Amygdala (tissue), 56 donors: ENCODE data around the gene PARP11.

Source experiments
- DNase-seq, 56 donors: peaks; one replicate each; lab custom pipeline; 2025; lab: John Stamatoyannopoulos, UW

PARP11 gene

DNA sequence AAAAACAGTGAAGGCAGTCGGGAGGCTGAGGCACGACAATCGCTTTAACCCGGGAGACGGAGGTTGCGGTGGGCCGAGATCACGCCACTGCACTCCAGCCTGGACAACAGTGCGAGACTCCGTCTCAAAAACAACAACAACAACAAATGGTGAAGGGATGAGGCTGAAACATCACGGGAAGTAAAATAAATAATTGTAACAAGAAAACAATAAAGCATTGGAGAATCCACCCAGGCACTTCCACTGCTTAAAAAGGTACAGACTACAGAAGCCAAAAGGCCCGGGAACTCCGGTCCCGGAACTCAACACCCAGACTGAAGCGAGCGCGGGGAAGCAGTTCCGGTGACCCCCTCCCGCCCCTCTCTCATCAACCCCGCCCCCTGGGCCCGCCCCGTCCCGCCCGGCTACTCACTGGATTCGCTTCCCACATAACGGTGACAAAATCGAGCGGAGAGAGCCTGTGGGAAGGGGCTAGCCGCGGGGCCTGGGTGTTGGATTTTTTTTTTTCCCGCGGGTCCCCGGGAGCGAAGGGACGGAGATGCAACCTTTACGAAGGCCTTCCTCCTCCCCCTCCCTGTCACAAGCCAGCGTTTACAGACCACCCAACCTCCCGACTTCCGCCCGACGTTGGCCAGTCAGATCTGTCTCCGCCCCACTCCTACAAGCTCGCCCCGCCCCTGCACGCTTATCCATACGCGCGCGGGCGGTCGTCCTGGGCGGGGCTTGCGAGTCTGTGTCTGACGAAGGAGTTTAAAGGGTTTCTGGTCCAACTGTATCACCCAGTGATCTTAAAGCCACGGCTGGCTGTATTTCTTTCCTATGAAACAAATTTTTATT lies at the start of gene PARP11:
Gene PARP11, minus strand, starts transcription at position 600 of the 837 bp plus-strand sequence. Its CDS starts 170 bp downstream, at position 430.
- DNase-seq: peak; percentile 63 to 99 (median 94)

DNA sequence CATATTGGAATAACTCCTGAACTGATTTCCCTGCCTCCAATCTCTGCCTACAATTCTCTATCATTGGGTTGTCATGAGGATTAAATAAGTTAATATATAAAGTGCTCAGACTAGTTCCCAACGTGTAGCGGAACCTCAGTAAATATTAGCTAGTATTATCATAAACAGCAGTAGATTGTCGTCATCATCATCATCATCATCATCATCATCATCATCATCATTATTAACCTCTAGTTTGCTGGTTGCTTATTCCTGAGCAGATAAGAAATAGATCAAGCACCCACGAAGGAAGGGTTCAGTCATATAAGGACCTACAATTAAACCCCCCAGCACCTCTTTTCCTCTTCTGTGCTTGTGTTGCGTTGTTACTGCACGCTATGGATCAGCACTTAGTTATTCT lies 48.8 kb upstream of the PARP11 start:
- DNase-seq: no peak

- no peak for DNase-seq
These were observed 48.3 kb upstream of the PARP11 start for GRCh38 chr12:3921526-3921925.

DNA sequence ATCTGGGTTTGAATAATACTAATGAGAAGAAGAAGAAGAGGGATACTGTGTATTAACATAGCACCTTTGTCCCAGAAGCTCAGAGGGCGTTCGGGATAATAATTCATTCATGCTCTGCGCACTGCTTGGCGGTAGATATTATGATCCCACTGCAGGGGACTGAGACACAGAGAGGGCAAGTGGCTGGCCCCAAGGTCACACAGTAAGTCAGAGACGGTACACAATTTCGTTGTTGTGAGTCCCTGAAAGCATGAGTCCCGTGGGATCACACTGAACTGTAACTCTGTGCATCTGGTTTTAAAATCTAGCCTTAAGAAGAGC lies 47.9 kb upstream of the PARP11 start:
- DNase-seq: no peak

DNA sequence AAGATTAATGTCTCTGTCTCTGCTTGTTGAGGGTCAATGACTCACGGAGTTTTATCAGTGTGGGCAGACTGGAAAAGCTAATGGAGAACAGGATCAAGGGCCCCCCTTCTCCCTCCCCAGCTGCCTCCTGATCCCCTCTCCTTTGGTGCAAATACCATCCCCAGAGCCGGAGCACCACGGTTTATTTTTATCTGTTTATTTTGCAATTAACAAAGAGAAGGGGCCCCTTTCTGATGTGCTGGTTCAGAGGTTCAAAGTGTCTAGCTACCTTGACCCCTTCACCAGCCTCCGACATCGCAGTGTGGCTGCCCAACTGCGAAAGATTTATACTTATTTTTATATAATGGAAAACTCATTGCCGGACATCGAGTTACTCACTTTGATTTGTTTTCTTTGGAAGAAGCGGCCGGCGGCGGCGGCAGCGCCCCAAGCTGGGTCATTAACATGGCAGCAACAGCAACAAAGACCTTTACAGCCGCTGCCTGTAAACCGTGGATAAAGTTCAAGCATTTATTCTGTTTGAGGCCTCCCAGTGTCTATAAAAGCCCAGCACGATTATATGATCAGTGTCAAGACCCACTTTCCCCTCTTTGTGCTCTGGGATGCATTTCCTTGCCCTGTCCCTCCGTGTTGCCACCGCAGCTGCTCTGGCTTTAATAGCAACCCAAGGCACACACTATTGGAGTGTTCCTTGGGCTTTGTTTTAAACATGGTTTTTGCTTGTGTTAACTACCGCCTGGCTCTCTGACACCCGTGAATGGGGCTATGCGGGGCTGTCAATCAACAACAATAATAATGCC lies 47.4 kb upstream of the PARP11 start:
- no peak for DNase-seq

DNA sequence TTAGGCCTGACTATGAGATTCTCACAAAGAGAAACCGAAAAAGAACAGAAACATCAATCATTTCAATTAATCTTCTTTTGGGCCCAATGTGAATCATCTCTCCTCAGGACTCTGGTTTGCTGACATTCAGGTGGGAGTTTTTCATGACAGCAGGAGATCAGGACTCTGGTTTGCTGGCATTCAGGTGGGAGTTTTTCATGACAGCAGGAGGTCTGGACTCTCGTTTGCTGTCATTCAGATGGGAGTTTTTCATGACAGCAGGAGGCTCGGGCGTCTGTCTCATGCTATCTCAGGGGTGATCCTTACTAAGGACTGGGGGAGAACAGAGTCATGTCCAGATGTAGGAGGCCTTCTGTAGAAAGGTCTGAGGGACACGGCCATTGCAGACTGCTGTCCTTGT lies 40.1 kb upstream of the PARP11 start:
- DNase-seq: peak in 3 of 56 donors; percentile 10 to 24 (median 10)

GRCh38 chr12:3912863-3913262 lies 39.7 kb upstream of the PARP11 start:
- DNase-seq: no peak

DNA sequence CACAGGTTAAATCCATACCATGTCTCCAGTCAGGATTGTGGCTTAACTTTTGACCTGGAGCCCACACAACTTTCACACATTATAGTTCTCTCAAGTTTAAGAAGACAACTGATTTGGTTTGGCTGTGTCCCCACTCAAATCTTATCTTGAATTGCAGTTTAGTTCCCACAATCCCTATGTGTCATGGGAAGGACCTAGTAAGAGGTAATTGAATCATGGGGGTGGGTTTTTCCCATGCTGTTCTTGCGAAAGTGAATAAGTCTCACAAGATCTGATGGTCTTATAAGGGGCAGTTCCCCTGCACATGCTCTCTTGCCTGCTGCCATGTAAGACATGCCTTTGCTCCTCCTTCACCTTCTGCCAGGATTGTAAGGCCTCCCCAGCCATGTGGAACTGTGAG lies 38.2 kb upstream of the PARP11 start:
- no peak for DNase-seq

DNA sequence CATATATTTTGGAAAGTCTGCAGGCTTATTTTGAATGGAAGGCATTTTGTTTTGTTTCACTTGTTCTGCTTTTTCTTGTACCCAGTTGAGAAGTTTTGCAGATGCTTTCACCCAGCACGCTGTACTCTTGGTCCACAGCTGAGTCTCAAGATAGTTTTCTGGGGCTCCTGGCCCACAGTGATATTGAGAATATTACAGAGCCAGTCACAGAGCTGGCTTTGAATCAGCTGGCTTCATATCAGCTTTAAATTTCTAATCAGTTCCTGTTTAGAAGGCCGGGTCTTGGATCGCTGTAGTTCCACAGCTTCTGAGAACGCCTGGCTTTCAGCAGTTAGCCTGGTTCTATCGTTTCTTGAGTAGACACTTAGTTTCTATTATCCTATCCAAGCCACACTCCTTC lies 32.5 kb upstream of the PARP11 start:
- no peak for DNase-seq

DNA sequence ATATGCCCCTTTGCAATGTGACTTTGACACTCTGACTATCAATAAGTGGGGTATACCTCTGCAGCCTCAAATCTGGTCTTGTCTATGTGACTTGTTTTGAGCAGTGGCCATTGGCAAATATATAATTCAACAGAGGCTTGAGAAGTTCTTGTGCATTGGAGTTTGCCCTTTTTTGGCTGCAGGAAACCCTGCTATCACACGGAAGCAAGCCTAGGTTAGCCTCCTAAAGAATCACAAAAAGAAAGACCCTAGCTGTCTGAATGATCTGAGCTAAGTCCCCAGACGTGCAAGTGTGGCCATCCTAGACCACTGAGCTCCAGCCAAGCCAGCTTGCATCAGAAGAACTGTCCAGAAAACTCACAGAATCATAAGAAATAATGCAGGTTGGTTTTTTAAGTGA lies 31.8 kb upstream of the PARP11 start:
- DNase-seq: no peak

DNA sequence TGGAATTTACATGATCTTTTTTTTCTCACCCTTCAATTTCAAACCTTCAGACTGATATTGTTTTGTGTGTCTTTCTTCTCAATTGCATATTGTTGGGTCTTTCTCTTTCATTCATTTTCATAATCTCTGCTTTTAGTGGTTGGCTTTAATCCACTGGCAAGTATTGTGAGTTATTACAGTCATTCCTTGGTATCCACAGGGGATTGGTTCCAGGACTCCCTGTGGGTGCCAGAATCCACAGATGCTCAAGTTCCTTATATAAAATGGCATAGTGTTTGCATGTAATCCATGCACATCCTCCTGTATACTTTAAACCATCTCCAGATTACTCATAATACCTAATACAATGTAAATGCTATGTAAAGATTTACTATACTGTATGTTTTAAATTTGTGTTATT lies 29.7 kb upstream of the PARP11 start:
- DNase-seq: no peak

DNA sequence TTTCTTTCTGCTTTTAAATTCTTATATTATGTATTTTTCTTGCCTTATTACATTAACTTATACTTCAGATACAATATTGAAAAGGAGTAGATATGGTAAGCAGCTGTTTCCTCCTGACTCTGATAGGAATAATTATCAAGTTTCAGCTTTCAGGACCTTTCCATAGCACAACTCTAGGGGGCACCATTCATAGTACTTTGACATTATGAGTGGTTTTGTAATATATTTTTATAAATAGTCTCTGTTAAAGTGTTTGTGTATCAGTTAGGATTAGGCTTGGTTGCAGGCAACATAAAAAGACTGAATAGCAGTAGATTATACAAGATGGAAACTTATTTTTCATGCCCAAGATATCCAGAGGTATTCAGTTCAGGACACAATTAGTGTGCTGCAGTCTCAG lies 27.9 kb upstream of the PARP11 start:
- DNase-seq: no peak

DNA sequence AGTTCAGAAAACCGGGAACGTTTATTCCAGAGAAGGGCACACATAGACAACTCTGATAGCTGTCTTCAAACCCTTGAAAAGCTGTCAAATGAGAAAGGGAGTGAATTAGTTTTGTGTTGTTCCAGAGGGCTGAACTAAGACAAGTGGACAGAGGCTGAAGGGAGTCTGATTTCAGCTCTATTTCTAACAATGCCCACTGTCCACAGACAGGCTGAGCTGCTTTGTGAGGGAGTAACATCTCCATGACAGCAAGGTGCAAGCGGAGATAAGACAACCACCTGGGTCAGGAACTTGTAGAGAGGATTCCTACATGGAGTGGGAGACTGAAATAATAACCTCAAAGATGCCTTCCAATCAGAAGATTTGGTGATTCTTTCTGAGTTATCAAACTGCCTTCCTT lies 25.6 kb upstream of the PARP11 start:
- no peak for DNase-seq

DNA sequence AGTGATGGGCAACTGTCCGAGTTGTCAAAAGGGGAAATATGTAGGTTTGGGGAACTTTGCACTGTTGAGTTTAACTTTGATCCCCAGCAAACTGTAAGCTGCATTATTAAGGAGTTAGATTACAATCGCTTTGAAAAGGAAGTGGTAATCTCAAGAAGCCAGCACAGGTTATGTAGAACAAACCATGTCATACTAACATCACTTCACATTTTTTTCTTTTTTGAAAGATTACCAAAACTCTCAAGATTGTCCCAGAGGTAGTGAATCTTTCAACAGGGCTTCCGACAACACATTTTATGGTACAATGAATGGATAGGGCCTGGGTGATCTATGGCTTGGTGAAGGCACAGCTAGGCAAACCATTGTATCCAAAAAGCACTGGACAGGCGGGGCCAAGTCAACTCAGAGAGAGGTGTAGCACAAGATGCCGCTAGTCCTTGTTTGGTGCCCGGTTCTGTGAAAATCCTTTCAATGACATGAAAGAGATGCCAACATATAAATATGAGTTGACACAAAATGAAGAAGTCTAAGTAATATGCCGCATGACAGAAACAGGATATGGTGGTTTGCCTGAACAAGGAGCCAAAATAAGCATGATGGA lies 24.3 kb upstream of the PARP11 start:
- no peak for DNase-seq

DNA sequence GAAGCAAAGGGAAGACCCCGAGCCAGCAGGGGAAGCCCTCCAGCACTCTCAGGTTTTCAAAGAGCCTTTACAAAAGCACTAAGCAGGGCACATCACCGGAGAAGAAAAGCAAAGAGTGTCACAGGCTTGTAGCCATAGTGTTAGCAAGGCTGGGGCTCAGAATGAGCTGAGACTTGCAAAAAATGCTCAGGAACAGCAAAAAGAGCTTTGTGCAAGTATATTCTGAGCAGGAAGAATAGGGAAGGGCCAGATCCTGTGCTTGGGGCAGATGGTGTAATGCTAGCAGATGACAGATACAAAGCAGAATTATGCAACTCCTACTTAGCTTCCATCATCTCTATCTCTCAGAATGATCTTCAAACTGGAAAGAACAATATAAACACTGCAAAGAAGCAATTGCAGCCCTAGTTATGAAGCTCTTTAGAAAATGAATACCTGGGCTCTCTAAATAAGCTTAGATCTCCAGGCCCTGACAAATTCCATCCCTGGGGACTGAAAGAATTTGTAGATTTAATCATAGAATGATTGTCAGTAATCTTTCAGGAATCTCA lies 23.7 kb upstream of the PARP11 start:
- DNase-seq: peak in 10 of 56 donors; percentile 8 to 45 (median 16)

DNA sequence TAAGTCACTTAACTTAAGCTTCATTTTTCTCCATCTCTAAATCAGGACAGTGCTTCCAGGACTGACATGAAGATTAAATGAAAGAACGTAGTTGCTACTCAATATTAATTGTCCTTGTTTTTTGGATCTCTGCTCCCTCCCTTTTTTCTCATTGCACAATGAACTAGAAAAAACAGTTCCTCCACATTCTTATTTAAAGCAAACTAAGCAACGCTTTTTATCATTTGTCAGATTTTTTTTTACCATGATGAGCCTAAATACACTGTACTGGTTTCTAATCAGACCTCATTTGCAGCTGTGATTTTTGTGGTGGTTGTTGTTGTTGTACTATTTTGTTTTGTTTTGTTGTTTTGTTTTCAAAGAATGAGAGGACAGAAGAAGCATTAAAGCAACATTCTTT lies 23.2 kb upstream of the PARP11 start:
- DNase-seq: no peak

- no peak for DNase-seq
These were observed 19.4 kb upstream of the PARP11 start for GRCh38 chr12:3892631-3893030.

- DNase-seq: no peak
These were observed 18.0 kb upstream of the PARP11 start for GRCh38 chr12:3891201-3891600.

DNA sequence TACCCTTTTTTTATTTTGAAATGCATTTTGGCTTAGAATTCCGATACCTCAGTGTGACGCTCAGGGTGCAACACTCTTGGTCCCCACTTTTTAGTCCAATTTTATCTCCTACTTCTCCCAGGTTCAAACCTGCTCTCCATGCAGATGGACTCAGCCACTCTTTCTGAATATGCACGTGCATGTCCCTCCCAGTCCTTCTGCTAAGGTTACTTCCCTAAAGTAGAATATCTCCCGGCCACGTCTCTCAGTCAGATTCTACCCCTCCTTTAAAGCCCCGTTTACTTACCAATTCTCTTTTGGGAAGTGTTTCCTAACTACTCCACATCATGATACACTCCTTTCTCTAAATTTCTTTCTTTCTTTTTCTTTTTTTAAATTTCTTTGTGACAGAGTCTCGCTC lies 15.5 kb upstream of the PARP11 start:
- no peak for DNase-seq

DNA sequence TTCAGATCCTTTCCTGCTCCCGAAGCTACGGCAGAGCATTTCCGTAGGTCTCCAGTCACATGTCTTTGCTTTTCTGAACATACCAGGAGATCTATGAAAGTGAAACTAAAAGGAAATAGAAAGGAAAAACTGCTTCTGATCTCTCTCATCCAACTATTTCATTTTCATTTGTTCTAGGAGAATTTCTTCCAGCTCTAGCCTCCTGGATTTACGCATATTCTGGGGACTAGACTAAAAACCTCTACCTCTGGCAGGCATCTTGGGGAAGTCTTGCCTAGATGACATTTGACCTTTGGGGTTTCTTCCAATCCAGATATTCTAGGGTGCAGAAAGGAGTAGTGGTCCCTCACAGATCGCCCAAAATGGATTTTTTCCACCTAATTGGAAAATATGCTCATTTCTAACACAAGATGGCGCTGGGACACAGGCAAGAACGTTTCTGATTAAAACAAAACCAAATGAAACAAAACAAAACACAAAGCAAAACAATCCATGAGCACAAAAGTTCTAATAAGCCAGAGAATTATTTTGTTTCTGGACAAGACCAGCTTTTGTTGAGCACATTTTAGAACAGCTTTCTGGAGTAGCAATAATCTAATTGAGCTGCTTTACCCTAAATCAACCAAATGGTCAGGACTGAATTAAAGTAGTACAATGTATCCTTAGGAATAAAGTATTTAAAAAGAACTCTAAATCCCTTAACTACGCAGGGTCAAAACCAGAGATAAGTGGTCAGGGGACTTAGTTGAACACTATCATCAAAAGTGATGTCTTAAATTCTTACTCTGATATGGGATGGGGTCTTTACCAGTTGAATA lies 12.3 kb upstream of the PARP11 start:
- peak in 8 of 56 donors; percentile 2 to 53 (median 8) for DNase-seq
